Heart left ventricle (tissue), 16 donors: ENCODE data around the gene COMMD10. TPM values are rescaled to one million over a fixed set of nuclear protein-coding genes. Genes with fewer than 3 reads are reported as not detected.

ENCODE experiments used
- ATAC-seq, 4 donors: fragments of 200-7000 bp; cut with Tn5 transposase; one replicate each; pipeline ENCODE4 v1.9.1; 2020 to 2022; ENCODE audit warnings: moderate library complexity in 4 of 4, mild to moderate bottlenecking in 3 of 4, moderate number of reproducible peaks in 1 of 4
- DNase-seq, 5 donors: peaks; one replicate each; pipeline ENCODE4 v3.0.0-alpha.2; 2020
- H3K27ac ChIP-seq, 12 donors: fragments of 200-600 bp; sonication (generic) in 4 of 12; one replicate each; pipeline versions ENCODE4 v1.5.0 to v1.8.0; 2016 to 2022; ENCODE audit warnings: mild to moderate bottlenecking in 2 of 12
- H3K27me3 ChIP-seq, 9 donors: fragments of 200-600 bp; sonication (generic) in 2 of 9; one replicate each; pipeline versions ENCODE4 v1.5.1 to v1.8.0; 2016 to 2022; ENCODE audit warnings: mild to moderate bottlenecking in 3 of 9
- H3K36me3 ChIP-seq, 9 donors: fragments of 200-600 bp; sonication (generic) in 2 of 9; one replicate each; pipeline versions ENCODE4 v1.5.0 to v1.8.0; 2018 to 2022; ENCODE audit warnings: mild to moderate bottlenecking in 2 of 9
- H3K4me1 ChIP-seq, 12 donors: fragments of 200-600 bp; sonication (generic) in 4 of 12; one replicate each; pipeline versions ENCODE4 v1.5.0 to v1.8.0; 2016 to 2022; ENCODE audit warnings: mild to moderate bottlenecking in 3 of 12
- H3K4me3 ChIP-seq, 12 donors: fragments of 200-600 bp; sonication (generic) in 4 of 12; one replicate each; pipeline versions ENCODE4 v1.5.0 to v1.8.0; 2017 to 2022; ENCODE audit warnings: mild to moderate bottlenecking in 9 of 12, moderate library complexity in 4 of 12
- H3K9me3 ChIP-seq, 12 donors: fragments of 200-600 bp; sonication (generic) in 4 of 12; one replicate each; pipeline versions ENCODE4 v1.5.0 to v1.8.0; 2016 to 2022; ENCODE audit warnings: mild to moderate bottlenecking in 1 of 12
- POLR2A ChIP-seq, 2 donors: fragments of 450-650 bp; IDR thresholded peaks; one replicate each; pipeline ENCODE4 v1.6.1; 2017; ENCODE audit warnings: antibody characterized with exemption in 2 of 2, mild to moderate bottlenecking in 2 of 2, moderate library complexity in 2 of 2
- WGBS, 4 donors: extraction: QIAGEN DNeasy Blood & Tissue Kit in 2 of 4; methylation state at CpG; one replicate each; pipeline versions ENCODE4 v1.1.5 to v1.1.7; 2013 to 2018; 5-methylcytosine and 5-hydroxymethylcytosine counted together
- intact Hi-C, 10 donors: fragments of 100-400 bp; cut with DNase I; formaldehyde crosslinking; loops; one replicate each; pipeline versions ENCODE4 v1.11.1 to v1.14.2; 2022
- polyA plus RNA-seq, 2 donors: library from polyadenylated mRNA; stranded (reverse); fragments of 200-250 nt; gene quantifications; one replicate each; pipeline ENCODE4 v1.2.3, GENCODE V29; 2013
- total RNA-seq, 9 donors: library from RNA; depleted of rRNA in 2 of 9; stranded (reverse); fragments of >200 nt in 2 of 9; fragmentation: NEBNext Ultra II Directional in 3 of 9; extraction: Animal tissue kit (Norgen Biotek cat#: 25700) in 3 of 9; gene quantifications; one replicate each; pipeline versions ENCODE4 v1.1.0 to v1.2.4, GENCODE V29; 2016 to 2023
- TF ChIP-seq, protein P1 (sequence below), 12 donors: fragments of 200-600 bp; sonication (generic) in 4 of 12; IDR thresholded peaks; one replicate each; pipeline versions ENCODE4 v1.5.0 to v1.8.0; 2018 to 2022; ENCODE audit warnings: antibody characterized with exemption in 12 of 12, mild to moderate bottlenecking in 5 of 12
- donor health status: ischemic (EF 13 %, LVEDD 7.1; RV severe dilation, severe dysfunction).
- donor health status: healthy with polysubstance abuse.
- donor health status: DM: no; HTN: yes; CAD: no.
- donor health status: DM: no; HTN: no; CAD: no.
- donor health status: ischemic (EF 25% LVEDD 6.9; RV normal size, moderate dysfunction).
- donor health status: ischemic (EF 25% LVEDD 5.7; RV mildly dilated, moderate dysfunction).
- donor health status: healthy.
- donor health status: DM: yes; HTN: yes; CAD: no.
- donor health status: ischemic (EF 35%, LVEDD 5.7; RV mildly dilated, moderate dysfunction).
- donor health status: nonischemic (EF 11% LVEDD 7.7; RV severe dilation, severe dysfunction).
- donor health status: DM: yes; HTN: yes; CAD: no.
- donor health status: PGD.
- donor health status: ischemic (EF 29% LVEDD 5.4; RV normal size, mild dysfunction).
- donor health status: nonischemic (EF 23%, LVEDD 6.1; RV moderate dilation, normal function).

COMMD10 gene
- total and polyA plus RNA-seq, 11 donors, result 25.2 to 42.2 (median 29.8) TPM

GRCh38 chr5:116296335-116297072 is 211.7 kb downstream of the COMMD10 start:
- H3K27ac ChIP-seq, result no peak overlapping the region
- ATAC-seq (no peak), DNase-seq (no peak)
- peaks cover 0 to 17% (median 11%) of the 10 kb centered on the region in 12 donors for H3K9me3 ChIP-seq
- H3K27me3 ChIP-seq, result no peaks in the 10 kb centered on the region
- TF ChIP-seq POLR2A (IDR thresholded peaks at IDR 0.05), result no peak
- TF ChIP-seq, protein P1, sequence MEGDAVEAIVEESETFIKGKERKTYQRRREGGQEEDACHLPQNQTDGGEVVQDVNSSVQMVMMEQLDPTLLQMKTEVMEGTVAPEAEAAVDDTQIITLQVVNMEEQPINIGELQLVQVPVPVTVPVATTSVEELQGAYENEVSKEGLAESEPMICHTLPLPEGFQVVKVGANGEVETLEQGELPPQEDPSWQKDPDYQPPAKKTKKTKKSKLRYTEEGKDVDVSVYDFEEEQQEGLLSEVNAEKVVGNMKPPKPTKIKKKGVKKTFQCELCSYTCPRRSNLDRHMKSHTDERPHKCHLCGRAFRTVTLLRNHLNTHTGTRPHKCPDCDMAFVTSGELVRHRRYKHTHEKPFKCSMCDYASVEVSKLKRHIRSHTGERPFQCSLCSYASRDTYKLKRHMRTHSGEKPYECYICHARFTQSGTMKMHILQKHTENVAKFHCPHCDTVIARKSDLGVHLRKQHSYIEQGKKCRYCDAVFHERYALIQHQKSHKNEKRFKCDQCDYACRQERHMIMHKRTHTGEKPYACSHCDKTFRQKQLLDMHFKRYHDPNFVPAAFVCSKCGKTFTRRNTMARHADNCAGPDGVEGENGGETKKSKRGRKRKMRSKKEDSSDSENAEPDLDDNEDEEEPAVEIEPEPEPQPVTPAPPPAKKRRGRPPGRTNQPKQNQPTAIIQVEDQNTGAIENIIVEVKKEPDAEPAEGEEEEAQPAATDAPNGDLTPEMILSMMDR (IDR thresholded peaks at IDR 0.05), result no peak
- H3K36me3 ChIP-seq, result peaks cover 0 to 61% (median 27%) of the 10 kb centered on the region in 9 donors
- WGBS, 4 donors, result 91 to 96% (median 93%) methylated on average over 4 of the region's 4 CpGs
- no peaks in the 10 kb centered on the region for H3K4me1 ChIP-seq
- H3K4me3 ChIP-seq, result no peak overlapping the region
- intact Hi-C loops, result no loop called here

- Histone ChIP-seq H3K27me3 (no peaks in the 10 kb centered on the region), H3K27ac (no peak overlapping the region), H3K4me3 (no peak overlapping the region), H3K36me3 (peaks cover 0 to 67% (median 33%) of the 10 kb centered on the region in 9 donors), H3K4me1 (no peaks in the 10 kb centered on the region), H3K9me3 (peaks cover 0 to 17% (median 11%) of the 10 kb centered on the region in 12 donors)
- no peak for ATAC-seq
- 90 to 94% (median 91%) methylated on average over 5 of the region's 5 CpGs for WGBS, 4 donors
- no peak for TF ChIP-seq POLR2A (IDR thresholded peaks at IDR 0.05)
- TF ChIP-seq, protein P1 (IDR thresholded peaks at IDR 0.05), result no peak
- no peak for DNase-seq
- intact Hi-C loops, result no loop called here
Measured at GRCh38 chr5:116297296-116297814, 212.5 kb downstream of the COMMD10 start.

DNA sequence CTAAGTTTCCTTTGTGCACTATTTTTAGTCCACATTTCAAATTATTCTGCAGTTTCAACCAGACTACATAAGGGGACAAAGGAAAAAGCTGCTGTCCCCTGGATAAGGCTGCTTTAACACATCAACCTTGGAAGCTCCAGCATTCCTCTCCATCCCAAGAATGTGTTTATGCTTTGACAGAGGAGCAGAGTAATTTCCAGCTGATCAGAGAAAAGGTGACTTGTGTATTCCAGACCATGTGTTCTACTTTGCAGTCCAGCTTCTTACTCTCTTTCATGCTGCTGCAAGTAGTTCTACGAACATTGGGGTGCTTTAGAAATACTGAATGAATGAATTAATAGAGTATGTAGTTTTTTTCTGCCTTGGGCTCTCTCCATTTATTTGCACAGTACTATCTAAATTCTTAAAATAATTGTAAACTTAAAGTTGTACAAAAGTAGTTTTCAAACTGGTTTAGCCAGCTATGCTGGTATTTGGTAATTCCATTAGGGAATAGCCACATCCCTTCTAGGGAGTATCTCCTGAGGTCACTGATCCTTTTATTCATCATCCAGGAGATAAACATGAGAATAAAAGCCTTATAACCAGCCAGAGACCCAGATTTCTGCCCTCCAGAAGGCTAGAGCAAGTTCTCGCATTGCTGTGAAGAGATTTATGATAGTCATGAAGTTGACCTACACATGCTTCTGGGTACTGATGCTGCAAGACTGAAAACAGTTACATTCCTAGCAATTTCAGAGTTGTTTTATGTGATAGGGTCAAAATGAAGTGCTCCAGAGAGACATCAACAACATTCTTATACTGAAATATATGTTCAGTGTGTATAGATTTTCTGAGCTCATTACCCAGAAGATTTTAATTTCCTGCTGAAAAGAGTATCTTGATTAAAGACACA is 215.2 kb downstream of the COMMD10 start:
- no peak for DNase-seq
- peaks cover 0 to 75% (median 40%) of the 10 kb centered on the region in 9 donors for H3K36me3 ChIP-seq
- ATAC-seq, result no peak
- no peak overlapping the region for H3K4me3 ChIP-seq
- 93 to 98% (median 95%) methylated on average over 2 of the region's 2 CpGs for WGBS, 4 donors
- H3K9me3 ChIP-seq, result peaks cover 0 to 17% (median 11%) of the 10 kb centered on the region in 12 donors
- H3K27ac ChIP-seq, result no peak overlapping the region
- intact Hi-C loops, result no loop called here
- H3K27me3 ChIP-seq, result no peaks in the 10 kb centered on the region
- no peaks in the 10 kb centered on the region for H3K4me1 ChIP-seq
- TF ChIP-seq POLR2A (IDR thresholded peaks at IDR 0.05), result no peak
- TF ChIP-seq, protein P1 (IDR thresholded peaks at IDR 0.05), result no peak

DNA sequence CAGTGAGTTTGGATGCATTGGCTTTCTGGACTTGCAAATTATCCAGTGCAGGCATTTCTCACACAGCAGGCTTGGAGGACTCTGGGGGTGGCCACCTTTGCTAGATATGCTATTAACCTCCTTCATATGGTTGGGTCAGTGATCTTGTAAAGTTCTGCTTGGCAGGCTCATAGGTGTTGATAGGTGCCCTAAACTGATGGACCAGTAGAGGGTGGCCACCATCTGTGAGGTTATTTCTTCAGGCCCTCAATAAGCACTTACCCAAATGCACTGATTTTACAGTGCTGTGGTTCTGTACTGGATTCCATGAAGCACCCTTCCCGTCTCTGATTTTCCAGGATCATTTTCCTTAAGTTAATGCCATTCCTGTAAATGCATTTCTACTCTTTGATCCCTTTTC is 216.3 kb downstream of the COMMD10 start:
- peaks cover 0 to 86% (median 51%) of the 10 kb centered on the region in 9 donors for H3K36me3 ChIP-seq
- ATAC-seq (no peak), DNase-seq (no peak)
- TF ChIP-seq, protein P1 (IDR thresholded peaks at IDR 0.05), result no peak
- TF ChIP-seq POLR2A (IDR thresholded peaks at IDR 0.05), result no peak
- no peak overlapping the region for H3K27ac ChIP-seq
- no peak overlapping the region for H3K4me3 ChIP-seq
- peaks cover 0 to 25% (median 11%) of the 10 kb centered on the region in 12 donors for H3K9me3 ChIP-seq
- H3K4me1 ChIP-seq, result no peaks in the 10 kb centered on the region
- no peaks in the 10 kb centered on the region for H3K27me3 ChIP-seq
- WGBS, 4 donors, result 93 to 100% (median 98%) methylated on average over 1 of the region's 1 CpG
- intact Hi-C loops, result no loop called here
